Measurements from ENCODE around the gene CCNI2.

Gene CCNI2

DNA sequence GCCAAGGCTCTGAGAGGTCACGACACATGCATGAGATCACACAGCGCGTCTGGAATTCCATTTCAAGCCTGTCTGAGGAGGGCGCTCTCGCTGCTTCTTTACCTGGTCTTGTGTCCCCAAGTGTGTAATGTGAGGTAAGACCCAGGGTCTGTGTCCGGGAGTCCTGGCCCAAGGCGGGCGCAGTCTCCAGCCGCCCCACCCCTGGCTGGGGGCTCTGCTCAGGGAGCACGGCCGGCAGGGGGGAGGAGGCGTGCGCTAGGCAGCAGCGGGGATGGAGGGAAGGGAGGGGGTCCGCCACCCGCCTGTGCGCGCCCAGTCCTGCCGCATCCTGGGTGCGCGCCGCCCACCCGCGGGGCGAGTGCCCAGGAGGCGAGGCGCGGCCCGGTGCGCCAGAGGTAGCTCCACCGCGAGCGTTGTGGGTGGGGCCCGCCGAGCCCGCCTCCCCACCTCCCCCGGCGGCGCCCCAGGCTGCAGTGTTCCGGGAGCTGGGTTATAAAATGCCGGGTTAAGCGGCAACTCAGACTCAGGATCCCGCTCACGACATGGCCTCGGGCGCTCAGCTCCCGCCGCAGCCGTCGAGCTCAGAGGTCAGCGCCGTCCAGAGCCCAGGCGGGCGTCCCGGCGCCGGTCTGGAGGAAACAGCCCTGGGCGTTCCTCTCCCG, at the start of gene CCNI2:
Gene CCNI2 (plus strand): TSS at position 473 of the 662 bp plus-strand sequence. CDS start 70 bp downstream, at position 543.
- peak; percentile 41 for DNase-seq

DNA sequence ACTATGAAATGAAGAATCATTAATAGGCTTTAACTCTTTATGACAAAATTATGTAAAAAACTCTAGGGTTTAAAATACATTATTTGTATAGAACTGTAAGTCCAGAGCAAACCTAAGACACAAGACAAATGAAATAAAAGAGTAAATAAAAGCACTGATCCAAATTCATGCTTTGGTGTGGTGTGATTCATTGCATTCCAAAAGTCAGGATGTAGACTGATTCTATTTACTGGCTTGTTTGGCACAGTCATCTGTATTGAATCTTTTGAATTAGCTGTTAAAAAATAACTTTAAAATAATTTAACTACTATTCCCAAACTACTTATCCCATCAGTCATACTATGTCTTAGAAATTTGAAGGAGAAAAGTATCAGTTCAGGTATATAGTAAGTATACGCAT, 42.4 kb upstream of the CCNI2 start:
- DNase-seq: no peak

DNA sequence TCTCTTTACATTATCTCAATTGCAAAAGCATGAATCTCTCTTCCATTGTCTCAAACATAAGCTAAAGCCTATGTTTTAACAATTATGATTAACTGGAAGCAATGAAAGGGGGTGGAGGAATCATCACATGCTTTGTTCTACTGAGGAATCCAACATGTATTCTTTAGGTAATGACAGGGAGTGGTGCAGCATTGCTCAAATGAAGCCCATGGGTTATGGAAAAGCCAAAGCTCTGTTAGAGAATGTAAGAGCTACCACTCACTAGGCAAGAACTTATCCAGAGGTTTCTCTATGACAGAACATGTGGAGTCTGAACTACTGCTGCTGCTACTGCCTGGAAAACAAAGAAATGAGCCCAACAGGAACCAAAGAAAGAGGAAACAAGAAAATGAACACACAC, 38.6 kb upstream of the CCNI2 start:
- peak; percentile 8 for DNase-seq

- DNase-seq: peak; percentile 58
These were observed 32.5 kb upstream of the CCNI2 start for GRCh38 chr5:132714456-132715307.

GRCh38 chr5:132718544-132719312, 28.5 kb upstream of the CCNI2 start:
- DNase-seq: no peak

- no peak for DNase-seq
These were observed 21.5 kb upstream of the CCNI2 start for GRCh38 chr5:132725745-132726144.

GRCh38 chr5:132729896-132730295, 17.3 kb upstream of the CCNI2 start:
- DNase-seq: no peak

DNA sequence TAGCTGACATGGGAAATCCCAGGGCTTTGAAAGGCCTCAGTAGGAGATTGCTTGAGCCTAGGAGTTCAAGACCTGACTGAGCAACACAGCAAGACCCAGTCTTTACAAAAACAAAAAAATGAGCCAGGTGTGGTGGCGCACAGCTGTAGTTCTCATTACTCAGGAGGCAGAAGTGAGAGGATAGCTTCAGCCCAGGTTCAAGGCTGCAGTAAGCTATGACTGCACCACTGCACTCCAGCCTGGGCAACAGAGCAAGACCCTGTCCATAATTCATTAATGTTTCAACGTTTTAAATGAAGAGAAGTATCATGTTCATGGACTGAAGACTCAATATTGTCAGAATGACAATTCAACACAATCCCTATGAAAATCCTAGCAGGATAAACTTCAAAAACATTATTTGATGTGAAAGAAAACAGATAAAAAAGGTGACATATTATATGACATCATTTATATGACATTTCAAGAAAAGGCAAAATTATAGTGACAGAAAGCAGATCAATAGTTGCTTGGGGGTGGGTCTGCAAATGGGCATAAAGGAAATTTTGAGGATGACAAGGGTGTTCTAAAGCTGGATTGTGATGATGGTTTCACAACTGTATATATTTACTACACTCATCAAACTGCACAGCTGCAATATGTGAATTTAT, 13.6 kb upstream of the CCNI2 start:
- no peak for DNase-seq

- no peak for DNase-seq
These were observed 12.5 kb upstream of the CCNI2 start for GRCh38 chr5:132734687-132735086.

- DNase-seq: peak; percentile 98
These were observed 10.1 kb upstream of the CCNI2 start, which contains the start of gene KIF3A for GRCh38 chr5:132736853-132737833. Gene KIF3A, minus strand, starts transcription at chr5:132737546. Its CDS starts 127 bp downstream, at chr5:132737419.

GRCh38 chr5:132737982-132738681, 9.1 kb upstream of the CCNI2 start:
- no peak for DNase-seq

DNA sequence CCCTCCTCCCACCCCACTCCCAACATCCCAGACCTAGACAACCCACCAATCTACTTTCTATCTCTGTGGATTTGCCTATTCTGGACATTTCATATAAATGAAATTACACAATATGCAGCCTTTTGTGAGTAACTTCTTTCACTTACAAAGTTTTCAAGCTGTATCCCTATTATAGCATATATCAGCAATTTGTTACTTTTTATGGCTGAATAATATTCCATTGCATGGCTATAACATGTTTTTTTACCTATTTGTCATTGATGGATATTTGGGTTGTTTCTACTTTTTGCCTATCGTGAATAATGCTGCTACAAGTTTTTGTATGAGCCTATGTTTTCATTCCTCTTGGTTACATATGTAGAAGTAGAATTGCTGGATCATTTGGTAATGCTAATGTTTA, 8.0 kb upstream of the CCNI2 start:
- no peak for DNase-seq

GRCh38 chr5:132742158-132742557, 5.1 kb upstream of the CCNI2 start:
- no peak for DNase-seq

DNA sequence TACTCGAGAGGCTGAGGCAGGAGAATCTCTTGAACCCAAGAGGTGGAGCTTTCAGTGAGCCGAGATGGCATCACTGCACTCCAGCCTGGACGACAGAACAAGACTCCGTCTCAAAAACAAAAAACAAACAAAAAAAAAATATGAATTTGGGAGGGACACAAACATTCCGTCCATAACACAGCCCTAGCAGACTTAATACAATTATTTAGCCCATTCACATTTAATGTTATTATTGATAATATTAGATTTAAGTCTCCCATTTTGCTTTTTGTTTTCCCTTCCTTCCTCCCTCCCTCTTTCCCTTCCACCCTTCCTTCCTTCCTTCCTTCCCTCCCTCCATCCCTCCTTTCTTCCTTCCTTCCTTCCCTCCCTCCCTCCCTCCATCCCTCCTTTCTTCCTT, 4.6 kb upstream of the CCNI2 start:
- DNase-seq: no peak

- DNase-seq: no peak
These were observed 2.6 kb upstream of the CCNI2 start for GRCh38 chr5:132744659-132745058.

DNA sequence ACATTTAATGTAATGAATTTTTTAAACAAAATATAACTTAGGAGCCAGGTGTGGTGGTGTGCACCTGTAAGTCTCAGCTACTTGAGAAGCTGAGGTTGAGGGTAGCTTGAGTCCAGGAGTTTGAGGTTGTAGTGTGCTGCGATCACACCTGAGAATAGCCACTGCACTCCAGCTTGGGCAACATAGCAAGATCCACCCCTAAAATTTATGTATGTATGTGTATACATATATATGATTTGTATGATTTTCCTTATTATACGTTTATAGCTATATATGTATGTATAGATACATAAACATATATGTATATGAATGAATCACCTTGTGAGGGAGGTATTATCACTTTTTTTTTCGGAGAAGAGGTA, 653 bp upstream of the CCNI2 start:
- no peak for DNase-seq

DNA sequence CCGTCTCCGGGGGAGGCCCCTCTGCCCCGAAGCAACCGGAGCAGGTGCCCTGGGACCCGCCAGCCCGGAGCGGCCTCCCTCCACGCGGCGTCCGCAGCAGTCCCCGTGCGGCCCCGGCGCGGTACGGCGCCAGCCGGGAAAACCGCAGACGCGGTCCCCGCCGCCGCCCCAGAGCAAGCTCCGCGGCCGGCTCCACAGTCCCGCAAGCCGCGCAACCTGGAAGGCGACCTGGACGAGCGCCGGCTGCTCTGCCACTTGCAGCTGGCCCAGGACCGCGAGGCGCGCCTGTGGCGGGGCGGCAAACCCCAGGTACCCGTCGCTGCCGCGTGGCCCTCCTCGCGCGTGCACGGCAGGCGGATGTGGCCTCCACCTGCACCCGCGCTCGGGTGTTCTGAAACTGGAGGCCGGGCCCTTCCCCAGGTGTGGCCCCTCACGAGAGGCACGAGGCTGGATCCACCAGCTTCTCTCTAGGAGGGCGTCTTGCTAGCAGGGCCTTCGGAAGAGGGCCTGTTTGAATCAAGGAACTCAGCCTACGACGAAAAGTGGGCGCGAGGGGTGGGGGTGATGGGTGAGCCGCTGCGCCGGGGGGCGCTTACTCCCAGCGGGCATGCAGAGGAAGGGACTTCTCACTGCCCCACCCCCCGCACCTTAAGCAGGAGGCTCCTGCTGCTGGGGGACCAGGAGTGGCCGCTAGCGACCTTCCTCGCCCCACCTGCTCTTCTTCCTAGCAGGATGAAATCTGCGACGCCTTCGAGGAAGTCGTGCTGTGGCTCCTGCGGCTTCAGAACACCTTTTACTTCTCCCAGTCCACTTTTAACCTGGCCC, 602 bp downstream of the CCNI2 start:
- DNase-seq: no peak

GRCh38 chr5:132748522-132749000, 1.3 kb downstream of the CCNI2 start:
- no peak for DNase-seq

DNA sequence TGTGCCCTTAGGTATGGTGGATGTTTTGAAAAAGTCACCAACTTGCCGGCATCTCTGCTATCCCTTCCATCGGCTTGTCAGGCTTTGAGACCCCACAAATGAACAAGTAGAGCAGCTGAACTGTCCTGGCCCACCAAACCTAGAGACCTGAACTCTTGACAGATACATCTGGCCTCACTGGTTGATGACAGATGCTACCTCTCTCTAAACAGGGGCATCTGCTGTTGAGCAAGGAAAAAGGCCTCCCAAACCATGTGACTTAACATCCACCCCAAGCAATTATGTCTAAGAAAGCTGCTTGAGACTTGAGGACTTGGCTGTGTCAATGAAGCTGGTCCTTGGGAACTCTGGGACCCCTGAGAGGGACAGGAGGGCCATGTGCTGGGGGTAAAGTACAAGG, 2.3 kb downstream of the CCNI2 start:
- DNase-seq: no peak
